Endothelial cell of umbilical vein (primary cell): ENCODE data around the gene GLDN. TPM values are rescaled to one million over a fixed set of nuclear protein-coding genes. Genes with fewer than 3 reads are reported as not detected.

Experiments used
- BruUV-seq: library from RNA; stranded (reverse); fragments of 400-500 nt; replicated peaks from 2 replicates; lab custom pipeline; 2021; lab: Mats Ljungman, UMichigan
- CTCF ChIA-PET: fragments of 300-600, 350-600 bp; sonication (Branson Sonifier 250); formaldehyde crosslinking; loops from one replicate; lab custom pipeline; 2021; ENCODE audit warnings: antibody characterized with exemption, inconsistent platforms; lab: Charles Lee
- POLR2A ChIA-PET: fragments of 300-600, 350-600 bp; sonication (Branson Sonifier 250); formaldehyde crosslinking; loops from one replicate; lab custom pipeline; 2021; ENCODE audit warnings: antibody characterized with exemption, inconsistent platforms; lab: Charles Lee
- DNase-seq: peaks from one replicate; pipeline ENCODE4 v3.0.0-alpha.2; 2011; ENCODE audit warnings: low read depth, low spot score
- FAIRE-seq: peaks from 2 replicates; lab custom pipeline; 2011; peaks lifted over from hg19 to GRCh38; lab: Jason Lieb, UNC
- H2AFZ ChIP-seq: 2 replicates; pipeline ENCODE4 v1.6.0; 2012; ENCODE audit warnings: low read depth, low read length, control low read depth, inconsistent platforms
- H3K27ac ChIP-seq: 2 replicates; pipeline ENCODE4 v1.5.1; 2011; ENCODE audit warnings: low read depth, mild to moderate bottlenecking, control low read depth, low read length, moderate library complexity; ENCODE audit not compliant: insufficient read depth
- H3K27me3 ChIP-seq, 2 experiments: 2 replicates each; pipeline versions ENCODE4 v1.6.0 to v1.6.1; 2011; ENCODE audit warnings: low read length in 2 of 2, mixed read lengths in 1 of 2; ENCODE audit not compliant: control insufficient read depth in 2 of 2, insufficient read depth in 2 of 2
- H3K36me3 ChIP-seq, 2 experiments: 2 replicates in 1 of 2; 3 replicates in 1 of 2; pipeline ENCODE4 v1.5.1; 2011; ENCODE audit warnings: low read length in 2 of 2, mild to moderate bottlenecking in 1 of 2, moderate library complexity in 1 of 2; ENCODE audit not compliant: control insufficient read depth in 2 of 2, insufficient read depth in 2 of 2; ENCODE audit errors: extremely low read depth in 1 of 2
- H3K4me1 ChIP-seq: 3 replicates; pipeline ENCODE4 v1.5.1; 2011; ENCODE audit warnings: mild to moderate bottlenecking, low read length; ENCODE audit not compliant: control insufficient read depth, insufficient read depth; ENCODE audit errors: extremely low read depth
- H3K4me2 ChIP-seq: 2 replicates; pipeline ENCODE4 v1.6.1; 2011; ENCODE audit warnings: low read length, control low read depth, mixed read lengths; ENCODE audit not compliant: insufficient read depth
- H3K4me3 ChIP-seq, 3 experiments: fragments of 200-600 bp in 1 of 3; sonication (generic), shearing (Covaris generic) in 1 of 3; replicated peaks in 1 of 3; 2 replicates each; pipeline ENCODE4 v1.5.1; 2011 to 2016; ENCODE audit warnings: control low read depth in 3 of 3, low read length in 3 of 3, mild to moderate bottlenecking in 2 of 3, inconsistent platforms in 1 of 3, low read depth in 1 of 3, moderate library complexity in 1 of 3; ENCODE audit not compliant: insufficient read depth in 1 of 3
- H3K79me2 ChIP-seq: 2 replicates; pipeline ENCODE4 v1.6.0; 2012; ENCODE audit warnings: low read length, inconsistent platforms; ENCODE audit not compliant: control insufficient read depth, insufficient read depth
- H3K9ac ChIP-seq: replicated peaks from 2 replicates; pipeline ENCODE3; 2011; ENCODE audit warnings: low read length, control low read depth; ENCODE audit not compliant: insufficient read depth; ENCODE audit errors: extremely low read depth
- H3K9me1 ChIP-seq: replicated peaks from 3 replicates; pipeline ENCODE4 v1.6.0; 2011; ENCODE audit warnings: mild to moderate bottlenecking, low read length; ENCODE audit not compliant: control insufficient read depth, insufficient read depth; ENCODE audit errors: extremely low read depth
- H3K9me3 ChIP-seq: replicated peaks from 2 replicates; pipeline ENCODE4 v1.5.1; 2012; ENCODE audit warnings: low read length, inconsistent platforms; ENCODE audit not compliant: control insufficient read depth, insufficient read depth
- H4K20me1 ChIP-seq: replicated peaks from 2 replicates; pipeline ENCODE3; 2011; ENCODE audit warnings: mild to moderate bottlenecking, low read length; ENCODE audit not compliant: control insufficient read depth, insufficient read depth; ENCODE audit errors: extremely low read depth
- EZH2 ChIP-seq: IDR thresholded peaks from 2 replicates; pipeline ENCODE4 v1.6.1; 2012; ENCODE audit warnings: borderline replicate concordance, low read depth, mild to moderate bottlenecking, moderate library complexity, low read length, inconsistent platforms; ENCODE audit not compliant: severe bottlenecking
- FOS ChIP-seq: IDR thresholded peaks from 2 replicates; pipeline ENCODE4 v1.6.1; 2011; ENCODE audit warnings: mild to moderate bottlenecking, low read length, moderate library complexity, borderline replicate concordance; ENCODE audit not compliant: insufficient read depth
- GATA2 ChIP-seq: IDR thresholded peaks from 2 replicates; pipeline ENCODE4 v1.7.0; 2011; ENCODE audit warnings: low read depth, mild to moderate bottlenecking, moderate library complexity, mixed read lengths, low read length; ENCODE audit not compliant: insufficient read length, insufficient read depth
- JUN ChIP-seq: IDR thresholded peaks from 2 replicates; pipeline ENCODE4 v1.6.1; 2011; ENCODE audit warnings: borderline replicate concordance, low read depth; ENCODE audit not compliant: insufficient read length, insufficient read depth
- MAX ChIP-seq: IDR thresholded peaks from 2 replicates; pipeline ENCODE4 v1.6.1; 2011; ENCODE audit not compliant: insufficient read depth, insufficient read length
- MYC ChIP-seq: IDR thresholded peaks from one replicate; pipeline ENCODE4 v1.6.1; 2011; ENCODE audit warnings: mild to moderate bottlenecking, low read depth, low read length
- POLR2A ChIP-seq: IDR thresholded peaks from 2 replicates; pipeline ENCODE4 v1.6.1; 2012; ENCODE audit warnings: low read depth, mild to moderate bottlenecking, control low read depth, low read length
- POLR2AphosphoS5 ChIP-seq: IDR thresholded peaks from 2 replicates; pipeline ENCODE4 v1.6.1; 2012; ENCODE audit warnings: low read depth, mild to moderate bottlenecking, control low read depth, low read length, moderate library complexity; ENCODE audit not compliant: insufficient read depth
- dilution Hi-C: fragments of 300-500 bp; cut with MboI; formaldehyde crosslinking; loops from one replicate; pipeline ENCODE4 v1.15.0; 2019; ENCODE audit warnings: low sequenced_read_pairs; ENCODE audit not compliant: extremely low pct_ligation_motif_present
- intact Hi-C: fragments of 100-400 bp; cut with micrococcal nuclease; formaldehyde crosslinking; loops from one replicate; pipeline ENCODE4 v1.10.0; 2022
- polyA plus RNA-seq, 4 experiments: library from polyadenylated mRNA; depleted of rRNA in 3 of 4; stranded (reverse) in 3 of 4; unstranded in 1 of 4; fragments of >200 nt; gene quantifications; 2 replicates each; pipeline versions ENCODE4 v1.2.1 to v1.2.3, GENCODE V29; 2011 to 2012; ENCODE audit warnings: missing spikeins in 1 of 4
- total RNA-seq: library from RNA; stranded (reverse); gene quantifications from 2 replicates; pipeline ENCODE4 v1.2.3, GENCODE V29; 2021
- TF ChIP-seq, protein P1 (sequence below), 2 donors: IDR thresholded peaks; 1 replicate in 1 of 2; 2 replicates in 1 of 2; pipeline ENCODE4 v1.5.1; 2011; ENCODE audit warnings: low read length in 2 of 2, mild to moderate bottlenecking in 2 of 2, moderate library complexity in 2 of 2, control low read depth in 1 of 2, inconsistent platforms in 1 of 2, low read depth in 1 of 2; ENCODE audit not compliant: insufficient read depth in 1 of 2; ENCODE audit errors: extremely low read depth in 1 of 2

GLDN gene
- total and polyA plus RNA-seq, 2 donors (not counting 3 experiments of a cell fraction or from before 2014, with no cell fraction given) = not detected

- Histone ChIP-seq H2AFZ (no peak overlapping the region), H3K4me1 (no peaks in the 10 kb centered on the region), H3K9me1 (no peaks in the 10 kb centered on the region), H3K27ac (no peak overlapping the region), H3K27me3 (peaks cover 69 to 70% of the 10 kb centered on the region in 2 experiments), H3K4me2 (no peak overlapping the region), H3K9me3 (no peaks in the 10 kb centered on the region), H3K4me3 (no peak overlapping the region), H3K36me3 (no peaks in the 10 kb centered on the region), H3K9ac (no peak overlapping the region), H4K20me1 (no peaks in the 10 kb centered on the region), H3K79me2 (no peaks in the 10 kb centered on the region)
- intact Hi-C loops (no loop called here), dilution Hi-C loops (no loop called here)
- DNase-seq (no peak), FAIRE-seq (no peak)
- ChIA-PET POLR2A (no interaction called here), CTCF (interaction anchor here (0.7 to 2.9 kb wide), 5 partner anchors 13 to 205 kb away, joined by 3 to 18 read pairs (median 4); no protein-coding TSS in a partner anchor)
- no peak for TF ChIP-seq GATA2
- no peak for TF ChIP-seq EZH2
- TF ChIP-seq POLR2A = no peak
- TF ChIP-seq, protein P1, sequence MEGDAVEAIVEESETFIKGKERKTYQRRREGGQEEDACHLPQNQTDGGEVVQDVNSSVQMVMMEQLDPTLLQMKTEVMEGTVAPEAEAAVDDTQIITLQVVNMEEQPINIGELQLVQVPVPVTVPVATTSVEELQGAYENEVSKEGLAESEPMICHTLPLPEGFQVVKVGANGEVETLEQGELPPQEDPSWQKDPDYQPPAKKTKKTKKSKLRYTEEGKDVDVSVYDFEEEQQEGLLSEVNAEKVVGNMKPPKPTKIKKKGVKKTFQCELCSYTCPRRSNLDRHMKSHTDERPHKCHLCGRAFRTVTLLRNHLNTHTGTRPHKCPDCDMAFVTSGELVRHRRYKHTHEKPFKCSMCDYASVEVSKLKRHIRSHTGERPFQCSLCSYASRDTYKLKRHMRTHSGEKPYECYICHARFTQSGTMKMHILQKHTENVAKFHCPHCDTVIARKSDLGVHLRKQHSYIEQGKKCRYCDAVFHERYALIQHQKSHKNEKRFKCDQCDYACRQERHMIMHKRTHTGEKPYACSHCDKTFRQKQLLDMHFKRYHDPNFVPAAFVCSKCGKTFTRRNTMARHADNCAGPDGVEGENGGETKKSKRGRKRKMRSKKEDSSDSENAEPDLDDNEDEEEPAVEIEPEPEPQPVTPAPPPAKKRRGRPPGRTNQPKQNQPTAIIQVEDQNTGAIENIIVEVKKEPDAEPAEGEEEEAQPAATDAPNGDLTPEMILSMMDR (IDR thresholded peaks at IDR 0.05; ENCODE audit: extremely low read depth in 1 of 2, insufficient read depth in 1 of 2, low read depth in 1 of 2, low read length in 2 of 2) = no peak
- no peak for TF ChIP-seq POLR2AphosphoS5
- no peak for TF ChIP-seq JUN
- TF ChIP-seq FOS = no peak
- TF ChIP-seq MAX = no peak
- TF ChIP-seq MYC = no peak
- no TSS peak for BruUV-seq
Measured at GRCh38 chr15:51368307-51368706, 26.9 kb downstream of the GLDN start.
